Iris pigment epithelial cell (primary cell): ENCODE data around the gene SEMA6A.
A peak's percentile ranks its signal among the peaks of the same experiment; 100 is the strongest.

Experiments used
- DNase-seq: peaks from one replicate; pipeline ENCODE4 v3.0.0-alpha.2; 2011; ENCODE audit warnings: low read depth

SEMA6A gene

DNA sequence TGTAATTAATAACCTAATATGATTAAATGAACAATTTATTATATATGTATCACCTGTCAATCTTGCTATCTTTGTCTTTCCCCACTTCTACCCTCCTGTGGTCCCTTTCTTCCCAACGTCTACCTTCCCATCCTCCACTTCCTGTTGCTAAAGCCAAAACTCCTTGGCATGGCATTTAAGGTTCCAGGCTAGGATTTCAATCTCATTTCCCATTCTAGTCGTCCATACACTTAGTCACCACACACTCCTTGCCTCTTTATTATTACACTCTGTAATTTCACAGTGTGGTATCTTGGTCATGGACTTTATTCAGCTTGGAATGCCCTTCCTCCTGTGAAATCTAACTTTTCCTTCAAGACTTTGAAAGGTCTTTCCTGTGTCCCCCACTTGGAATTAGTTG, 115.3 kb downstream of the SEMA6A start:
- DNase-seq, result no peak

GRCh38 chr5:116457062-116457461, 117.6 kb downstream of the SEMA6A start:
- DNase-seq, result no peak

DNA sequence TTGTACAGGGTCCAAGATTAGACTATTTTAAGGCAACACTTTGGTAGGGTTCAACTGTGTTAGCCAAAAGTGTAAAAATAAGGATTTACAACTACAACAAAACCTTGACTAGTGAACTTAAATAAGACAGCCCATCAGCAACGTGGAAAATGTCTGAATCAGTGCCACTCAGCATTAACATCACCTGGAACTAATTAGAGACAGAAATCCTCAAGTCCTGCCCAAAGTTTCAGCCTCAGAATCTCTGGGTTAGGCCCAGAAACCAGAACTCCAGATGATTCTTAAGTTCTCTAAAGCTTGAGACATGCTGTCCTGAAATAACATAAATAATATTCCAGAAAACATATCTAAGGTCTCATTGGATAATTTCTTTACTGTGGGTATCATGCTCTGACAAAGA, 118.6 kb downstream of the SEMA6A start:
- no peak for DNase-seq

- DNase-seq, result peak; percentile 44
Observed at GRCh38 chr5:116455061-116455460, 119.6 kb downstream of the SEMA6A start.

DNA sequence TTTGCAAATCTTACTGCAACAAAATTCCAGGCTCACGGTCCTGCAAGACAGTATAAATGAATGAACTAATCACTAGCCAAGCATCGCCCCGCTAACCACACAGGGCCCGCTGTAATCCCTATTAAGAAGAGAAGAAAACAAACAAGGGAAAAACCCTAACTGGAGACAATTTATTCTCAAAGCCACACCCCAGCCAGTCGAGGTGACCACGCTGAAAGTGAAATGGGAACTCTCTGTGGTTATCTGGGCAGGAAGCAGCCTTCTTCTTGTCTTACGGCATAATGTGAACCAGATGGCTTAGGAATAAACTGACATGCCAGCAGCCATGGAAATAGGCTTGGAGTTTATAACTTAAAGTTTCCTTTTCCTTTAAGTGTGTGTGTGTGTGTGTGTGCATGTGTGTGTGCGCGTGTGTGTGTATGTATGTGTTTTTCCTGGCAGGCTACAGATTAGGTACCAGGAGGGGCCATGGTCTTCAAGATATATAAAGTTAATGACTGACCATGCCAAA, 120.2 kb downstream of the SEMA6A start:
- peak; percentile 92 for DNase-seq

DNA sequence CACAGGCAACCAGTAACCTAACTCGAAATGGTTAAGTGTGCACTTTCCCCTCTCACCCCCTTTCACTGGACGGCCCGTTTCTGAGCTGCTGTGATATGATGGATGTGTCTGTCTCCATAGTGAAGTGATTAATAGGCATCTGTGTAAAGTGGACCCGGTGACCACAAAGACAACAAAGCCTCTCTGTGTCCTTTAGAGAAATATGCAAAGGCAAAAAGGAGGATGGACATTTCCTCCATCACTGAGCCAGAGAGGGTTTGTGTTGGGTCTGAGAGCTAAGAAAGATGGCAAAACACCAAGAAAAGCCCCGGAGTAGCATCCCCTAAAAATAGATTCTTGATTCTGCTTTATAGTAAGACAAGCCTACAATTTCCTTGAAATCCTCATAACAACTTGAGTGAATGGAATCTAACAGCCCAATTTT, 120.6 kb downstream of the SEMA6A start:
- DNase-seq, result peak; percentile 32

DNA sequence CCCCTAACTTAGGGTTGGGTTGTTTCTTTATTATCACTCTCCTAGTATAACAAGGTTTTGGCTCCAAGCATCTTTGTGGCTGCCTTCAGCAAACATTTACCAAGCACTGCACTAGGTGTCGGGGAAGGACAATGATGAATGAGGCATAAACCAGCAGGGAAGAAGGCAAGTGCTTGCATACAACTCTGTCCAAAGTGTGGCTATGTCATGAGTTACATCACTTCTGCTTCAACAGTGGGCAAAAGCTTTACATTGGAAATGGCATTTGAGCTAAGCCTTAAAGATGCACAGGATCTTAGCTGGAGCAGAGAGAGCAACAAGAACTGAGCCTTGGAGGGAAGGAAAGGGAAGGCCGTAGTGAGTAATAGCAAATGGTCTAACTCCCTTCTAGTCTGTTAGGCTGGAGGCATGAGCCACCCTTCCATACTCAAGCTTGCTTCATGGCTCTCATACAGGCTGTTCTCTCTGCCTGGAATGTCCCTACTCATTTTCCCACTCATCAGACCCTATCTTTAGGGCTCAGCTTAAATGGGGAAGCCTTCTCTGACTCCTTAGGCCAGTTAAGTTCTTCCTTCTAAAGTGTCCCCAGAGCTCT, 121.8 kb downstream of the SEMA6A start:
- no peak for DNase-seq

- DNase-seq, result peak; percentile 4
Observed at GRCh38 chr5:116451905-116452450, 122.6 kb downstream of the SEMA6A start.

DNA sequence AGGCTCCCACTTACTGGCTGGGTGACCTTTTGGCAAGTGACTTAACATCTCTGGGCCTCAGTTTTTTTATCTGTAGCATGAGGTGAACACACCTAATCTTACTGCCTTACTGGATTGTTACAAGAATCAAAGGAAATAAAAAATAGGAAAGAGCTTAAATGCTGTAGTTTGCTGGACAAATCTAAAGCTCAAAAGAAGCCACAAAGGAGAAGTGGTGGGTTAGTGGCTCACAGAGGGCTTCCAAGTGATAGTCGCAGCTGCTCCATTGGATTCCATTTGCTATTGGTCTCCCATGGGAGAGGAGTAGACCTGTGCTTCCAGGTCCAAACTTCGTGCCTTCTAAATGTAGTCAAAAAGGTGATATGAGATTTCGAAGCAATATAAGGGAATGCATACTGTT, 123.6 kb downstream of the SEMA6A start:
- no peak for DNase-seq

GRCh38 chr5:116449458-116449857, 125.2 kb downstream of the SEMA6A start:
- DNase-seq, result no peak

DNA sequence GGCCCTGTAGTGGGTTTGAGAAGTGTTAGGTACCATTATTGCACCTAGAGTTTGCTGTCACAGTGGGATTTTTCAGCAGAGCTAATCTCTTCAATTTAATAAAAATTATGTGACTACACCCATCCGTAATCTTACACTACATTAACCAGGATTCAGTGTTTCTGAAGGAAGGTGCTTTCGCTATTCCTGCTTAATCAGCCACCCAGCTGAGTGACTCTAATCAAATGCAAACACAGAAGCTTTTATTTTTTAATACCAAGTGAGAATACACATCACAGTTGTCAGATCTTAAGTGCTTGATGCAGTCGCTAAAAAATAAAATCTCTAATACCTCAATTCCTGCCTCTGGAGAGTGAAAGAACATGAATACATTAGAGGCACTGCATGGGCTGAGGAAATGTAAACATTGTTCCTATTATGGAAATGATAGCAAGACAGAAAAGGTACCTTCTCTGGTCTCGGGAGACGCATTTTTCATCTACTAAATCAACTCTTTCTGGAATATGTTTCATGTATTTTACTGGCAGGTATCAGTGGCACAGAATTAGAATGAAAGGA, 125.7 kb downstream of the SEMA6A start:
- DNase-seq, result no peak

DNA sequence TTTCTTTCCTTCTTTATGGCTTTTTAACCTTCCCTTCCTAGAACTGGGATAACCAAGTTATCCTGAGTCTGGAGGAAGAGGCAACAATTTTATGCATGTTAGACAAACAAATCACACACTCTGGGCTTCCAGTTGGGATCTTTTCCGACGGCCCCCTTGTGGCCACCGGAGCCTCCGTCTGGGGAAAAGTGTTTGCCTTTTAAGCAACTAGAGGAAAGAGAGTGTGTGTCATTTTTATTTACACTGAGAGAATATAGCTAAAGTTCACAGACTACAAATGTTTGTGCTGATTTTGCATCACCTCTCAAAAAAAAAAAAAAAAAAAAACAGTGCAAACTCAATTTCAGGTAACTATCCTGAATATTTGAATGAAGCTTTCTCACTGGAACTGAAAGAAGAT, 126.2 kb downstream of the SEMA6A start:
- DNase-seq, result no peak

GRCh38 chr5:116446356-116447005, 128.1 kb downstream of the SEMA6A start:
- no peak for DNase-seq

GRCh38 chr5:116445311-116445710, 129.3 kb downstream of the SEMA6A start:
- DNase-seq, result no peak

DNA sequence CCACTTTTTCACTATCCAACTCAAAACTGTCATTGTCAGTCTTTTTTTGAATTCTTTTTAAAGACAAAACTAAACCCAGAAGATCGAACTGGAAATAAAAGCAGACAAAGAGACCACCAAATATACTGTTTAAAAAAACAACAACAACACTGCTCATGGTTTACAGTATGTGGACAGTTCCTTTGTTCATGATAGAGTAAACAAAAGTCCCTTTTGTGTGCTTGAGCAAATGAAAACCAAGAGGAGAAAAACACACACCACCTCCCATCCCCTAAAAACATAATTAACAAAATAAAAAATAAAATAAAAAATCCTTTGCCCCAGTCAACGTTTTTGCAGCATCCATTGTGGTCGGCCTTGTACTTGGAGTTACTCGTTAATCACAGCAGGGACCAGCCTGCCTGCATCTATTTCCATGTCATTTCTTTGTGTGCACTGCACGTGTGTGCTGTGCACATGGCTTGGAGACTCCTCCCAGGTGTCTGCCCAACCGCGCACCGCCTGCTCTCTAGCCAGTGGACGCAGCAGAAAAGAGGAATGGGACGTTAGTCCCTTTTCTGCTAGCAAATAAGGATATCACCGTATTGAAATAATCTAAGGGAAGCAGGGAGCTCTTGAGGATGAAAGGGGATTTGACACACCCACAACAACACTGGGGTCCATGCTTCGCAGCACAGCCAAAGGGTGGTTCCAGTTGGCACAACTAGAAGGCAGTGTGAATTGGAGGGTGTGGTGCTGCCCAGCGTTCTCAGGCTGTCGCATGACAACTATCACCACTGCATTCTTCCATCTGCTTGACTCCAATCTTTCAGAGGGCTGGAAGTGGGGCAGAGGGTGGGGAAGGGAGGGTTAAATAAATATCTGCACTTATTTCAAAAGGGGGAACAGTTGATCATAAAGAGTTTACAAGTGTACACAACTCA, 130.0 kb downstream of the SEMA6A start:
- no peak for DNase-seq

DNA sequence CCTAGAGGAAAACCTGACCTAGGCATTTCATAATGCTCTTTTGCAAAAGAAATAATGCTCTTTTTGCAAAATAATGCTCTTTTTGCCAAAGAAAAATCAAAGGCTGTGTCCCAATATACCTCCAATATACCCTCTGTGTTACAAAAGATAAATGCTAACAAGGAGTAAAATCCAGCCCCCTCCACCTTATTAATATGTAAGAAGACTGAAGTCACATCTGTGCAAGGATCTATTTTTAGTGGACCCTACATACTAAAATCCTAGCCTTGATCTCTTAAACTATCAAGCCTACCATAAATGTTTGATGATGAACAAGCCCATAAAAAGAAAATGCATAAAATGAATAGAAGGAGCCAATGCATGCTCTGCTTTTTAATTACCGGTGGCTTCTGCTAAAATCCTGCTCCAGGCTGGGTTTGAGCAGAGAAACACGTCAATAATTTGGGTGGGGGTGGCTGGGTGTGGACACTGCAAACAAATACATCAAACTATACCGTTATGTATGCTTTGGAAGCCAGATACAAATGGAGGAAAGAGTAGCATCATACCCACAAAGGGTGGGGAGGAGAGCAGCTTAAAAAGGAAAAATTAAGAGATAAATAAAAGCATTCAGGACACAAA, 131.6 kb downstream of the SEMA6A start:
- no peak for DNase-seq

DNA sequence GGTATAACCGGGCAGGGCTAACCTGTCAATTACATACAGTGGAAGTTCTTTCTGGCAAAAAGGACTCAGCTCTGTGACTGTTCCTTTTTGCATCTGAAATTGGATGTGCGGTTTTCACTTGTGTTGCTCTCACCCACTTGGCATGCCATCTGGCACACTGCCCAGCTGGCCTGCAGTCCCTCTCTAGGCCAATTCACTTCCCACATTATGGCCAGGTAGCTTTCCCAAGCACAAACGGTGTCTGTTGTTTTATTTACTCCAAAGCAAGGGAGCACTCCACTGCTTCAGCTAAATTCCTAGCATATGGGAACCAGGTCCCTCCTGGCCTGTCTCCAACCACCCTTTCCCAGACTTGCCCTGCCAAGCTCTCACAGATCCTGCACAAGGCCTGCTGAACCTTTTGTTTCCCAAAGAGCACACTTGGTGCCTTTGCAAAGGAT, 132.5 kb downstream of the SEMA6A start:
- DNase-seq, result peak; percentile 34

DNA sequence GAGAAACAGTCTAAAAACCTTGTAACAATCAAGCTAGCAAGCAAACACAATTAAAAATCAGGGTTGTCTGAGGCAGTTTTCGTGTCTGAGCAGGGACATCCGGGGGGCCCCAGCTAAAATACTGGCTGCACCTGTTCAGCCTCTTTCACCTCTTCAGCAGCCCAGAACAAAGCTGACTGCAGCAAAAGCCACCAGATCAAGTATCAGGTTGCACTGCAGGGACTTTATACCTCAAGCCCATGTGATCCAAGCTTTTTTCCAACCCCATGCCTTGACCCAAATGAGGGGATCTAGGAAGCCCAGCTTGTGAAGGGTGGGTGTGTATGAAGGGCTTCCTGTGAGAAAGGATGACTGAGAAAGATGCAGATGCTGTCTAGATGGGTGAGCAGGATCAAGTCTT, 133.4 kb downstream of the SEMA6A start:
- no peak for DNase-seq

- DNase-seq, result no peak
Observed at GRCh38 chr5:116440457-116441001, 134.1 kb downstream of the SEMA6A start.

DNA sequence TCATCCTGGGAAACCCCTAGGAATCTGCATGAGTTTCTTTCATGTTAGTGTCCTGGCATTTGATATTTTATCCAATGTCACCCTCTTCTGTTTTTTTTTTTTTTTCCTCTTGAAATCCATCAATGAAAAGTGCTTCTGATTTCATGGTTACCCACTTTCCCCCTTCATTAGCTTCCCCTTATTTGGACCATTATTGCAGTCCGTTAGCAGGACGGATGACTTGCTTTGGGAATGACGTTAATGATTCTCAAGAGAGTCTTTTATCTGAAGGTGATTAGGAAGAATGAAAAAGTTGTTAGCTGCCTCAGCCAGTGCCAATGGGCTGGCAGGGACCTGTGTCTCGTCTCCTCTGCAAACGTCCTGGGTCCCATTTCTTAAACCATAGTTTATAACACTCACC, 134.7 kb downstream of the SEMA6A start:
- DNase-seq, result no peak

DNA sequence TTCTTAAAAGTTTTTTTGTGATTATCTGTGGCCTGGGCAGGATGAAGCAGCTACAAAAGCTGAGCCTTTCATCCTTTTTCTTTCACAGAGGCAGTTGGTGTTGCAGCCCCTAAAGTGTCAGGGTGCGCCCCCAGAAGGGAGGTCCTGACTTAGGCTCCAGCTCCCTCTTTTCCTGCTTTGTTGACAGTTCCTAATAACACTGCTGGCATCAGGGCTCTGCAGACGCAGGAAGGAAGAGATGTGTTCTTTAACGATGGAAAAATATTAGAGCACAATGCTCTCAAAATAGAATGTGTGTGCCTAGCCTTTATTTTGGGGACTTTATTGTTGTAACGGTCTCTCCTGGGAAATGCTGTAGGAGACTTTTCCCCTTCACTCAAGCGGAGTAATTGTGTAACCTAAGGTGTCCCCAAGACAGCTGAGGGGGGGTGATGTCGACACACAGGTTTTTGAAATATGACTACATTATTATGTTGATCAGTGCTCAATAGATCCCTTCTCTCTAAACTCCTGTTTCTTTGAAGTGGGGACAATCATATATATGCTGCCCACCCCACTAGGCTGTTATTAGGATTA, 135.6 kb downstream of the SEMA6A start:
- no peak for DNase-seq
